Measurements from ENCODE around the gene OVCH1.

OVCH1 gene

DNA sequence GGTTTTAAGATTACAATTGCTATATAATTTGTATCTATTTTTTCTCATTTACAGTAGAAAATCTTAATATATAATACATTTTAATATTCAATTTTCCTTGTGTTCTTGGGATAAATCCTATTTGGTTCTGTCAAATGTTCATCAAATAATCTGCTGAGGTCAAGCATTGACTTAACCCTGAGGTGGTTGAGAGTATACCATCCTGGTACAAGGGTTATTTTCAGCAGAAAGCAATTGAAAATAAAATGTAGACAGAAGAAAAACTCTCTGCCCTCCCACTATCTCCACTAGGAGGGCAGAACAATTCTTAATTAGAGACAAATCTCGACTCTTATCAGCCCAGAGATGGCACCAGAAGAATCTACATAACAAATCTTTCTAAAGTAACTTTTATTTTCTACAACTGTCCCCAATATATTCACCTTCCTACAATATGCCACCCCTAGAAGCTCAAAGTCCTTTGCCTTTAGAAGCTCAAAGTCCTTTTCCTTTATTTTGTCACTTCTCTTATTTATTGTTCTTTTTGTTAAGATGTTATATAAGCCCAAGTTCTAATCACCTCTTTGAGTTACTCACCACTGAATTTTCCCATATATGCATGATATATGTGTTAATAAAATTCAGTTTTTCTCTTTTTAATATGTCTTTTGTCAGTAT is 58.6 kb downstream of the OVCH1 start:
- TF ChIP-seq POLR2AphosphoS5 (IDR thresholded peaks at IDR 0.05; ENCODE audit: low read depth, low read length) (no peak), SIN3A (IDR thresholded peaks at IDR 0.05; ENCODE audit: borderline replicate concordance, insufficient read depth, low read length) (no peak)
- TF ChIP-seq, protein P1, sequence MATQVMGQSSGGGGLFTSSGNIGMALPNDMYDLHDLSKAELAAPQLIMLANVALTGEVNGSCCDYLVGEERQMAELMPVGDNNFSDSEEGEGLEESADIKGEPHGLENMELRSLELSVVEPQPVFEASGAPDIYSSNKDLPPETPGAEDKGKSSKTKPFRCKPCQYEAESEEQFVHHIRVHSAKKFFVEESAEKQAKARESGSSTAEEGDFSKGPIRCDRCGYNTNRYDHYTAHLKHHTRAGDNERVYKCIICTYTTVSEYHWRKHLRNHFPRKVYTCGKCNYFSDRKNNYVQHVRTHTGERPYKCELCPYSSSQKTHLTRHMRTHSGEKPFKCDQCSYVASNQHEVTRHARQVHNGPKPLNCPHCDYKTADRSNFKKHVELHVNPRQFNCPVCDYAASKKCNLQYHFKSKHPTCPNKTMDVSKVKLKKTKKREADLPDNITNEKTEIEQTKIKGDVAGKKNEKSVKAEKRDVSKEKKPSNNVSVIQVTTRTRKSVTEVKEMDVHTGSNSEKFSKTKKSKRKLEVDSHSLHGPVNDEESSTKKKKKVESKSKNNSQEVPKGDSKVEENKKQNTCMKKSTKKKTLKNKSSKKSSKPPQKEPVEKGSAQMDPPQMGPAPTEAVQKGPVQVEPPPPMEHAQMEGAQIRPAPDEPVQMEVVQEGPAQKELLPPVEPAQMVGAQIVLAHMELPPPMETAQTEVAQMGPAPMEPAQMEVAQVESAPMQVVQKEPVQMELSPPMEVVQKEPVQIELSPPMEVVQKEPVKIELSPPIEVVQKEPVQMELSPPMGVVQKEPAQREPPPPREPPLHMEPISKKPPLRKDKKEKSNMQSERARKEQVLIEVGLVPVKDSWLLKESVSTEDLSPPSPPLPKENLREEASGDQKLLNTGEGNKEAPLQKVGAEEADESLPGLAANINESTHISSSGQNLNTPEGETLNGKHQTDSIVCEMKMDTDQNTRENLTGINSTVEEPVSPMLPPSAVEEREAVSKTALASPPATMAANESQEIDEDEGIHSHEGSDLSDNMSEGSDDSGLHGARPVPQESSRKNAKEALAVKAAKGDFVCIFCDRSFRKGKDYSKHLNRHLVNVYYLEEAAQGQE (IDR thresholded peaks at IDR 0.05; ENCODE audit: insufficient read depth in 1 of 2, low read depth in 2 of 2, low read length in 2 of 2) = no peak

DNA sequence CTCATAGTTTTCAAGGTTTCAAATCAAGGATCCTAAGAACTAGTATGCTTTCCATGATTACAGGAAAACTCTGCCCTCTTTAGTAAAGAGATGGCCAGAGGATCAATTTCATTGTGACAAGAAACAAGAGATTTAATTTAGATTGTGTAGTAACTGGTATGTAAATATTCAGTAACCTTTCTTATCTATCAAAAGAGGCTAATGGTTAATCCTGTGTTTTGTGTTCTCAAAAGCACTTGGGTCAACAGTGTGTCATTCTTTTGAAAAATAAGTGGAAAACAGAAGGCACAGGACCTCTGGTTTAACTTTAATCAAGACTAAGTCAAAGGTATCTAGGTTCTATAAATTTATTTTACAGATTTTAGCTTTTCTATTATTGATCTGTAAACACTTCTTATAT is 59.9 kb downstream of the OVCH1 start:
- TF ChIP-seq FOXP2 (optimal IDR thresholded peaks at IDR 0.05; ENCODE audit: borderline replicate concordance, extremely low read depth, extremely low read length, insufficient read depth) (no peak), TAF1 (IDR thresholded peaks at IDR 0.05; ENCODE audit: borderline replicate concordance, insufficient read depth, low read length) (no peak), SIN3A (IDR thresholded peaks at IDR 0.05; ENCODE audit: borderline replicate concordance, insufficient read depth, low read length) (no peak), POLR2AphosphoS5 (IDR thresholded peaks at IDR 0.05; ENCODE audit: low read depth, low read length) (no peak)
- TF ChIP-seq, protein P1 (IDR thresholded peaks at IDR 0.05; ENCODE audit: insufficient read depth in 1 of 2, low read depth in 2 of 2, low read length in 2 of 2) = no peak

DNA sequence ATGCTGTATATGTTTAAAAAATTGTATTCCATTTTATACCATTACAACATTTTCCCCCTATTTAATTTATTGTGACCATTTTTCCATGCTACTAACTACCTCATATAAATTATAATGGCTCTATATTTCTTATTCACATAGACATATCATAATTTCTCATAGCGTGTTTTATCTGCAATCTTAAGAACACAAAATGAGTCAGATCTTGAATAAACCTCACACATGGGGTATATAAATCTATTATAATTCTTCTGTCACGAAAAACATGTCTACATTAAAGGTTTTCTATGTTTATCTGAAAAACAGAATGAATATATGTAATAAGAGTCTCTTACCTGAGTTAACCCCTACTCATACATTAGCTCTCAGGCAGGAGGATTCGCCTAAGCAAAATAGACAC is 66.0 kb downstream of the OVCH1 start:
- TF ChIP-seq TAF1 (IDR thresholded peaks at IDR 0.05; ENCODE audit: borderline replicate concordance, insufficient read depth, low read length) (no peak), POLR2AphosphoS5 (IDR thresholded peaks at IDR 0.05; ENCODE audit: low read depth, low read length) (no peak), FOXP2 (optimal IDR thresholded peaks at IDR 0.05; ENCODE audit: borderline replicate concordance, extremely low read depth, extremely low read length, insufficient read depth) (no peak), SIN3A (IDR thresholded peaks at IDR 0.05; ENCODE audit: borderline replicate concordance, insufficient read depth, low read length) (no peak)
- TF ChIP-seq, protein P1 (IDR thresholded peaks at IDR 0.05; ENCODE audit: insufficient read depth in 1 of 2, low read depth in 2 of 2, low read length in 2 of 2) = no peak

DNA sequence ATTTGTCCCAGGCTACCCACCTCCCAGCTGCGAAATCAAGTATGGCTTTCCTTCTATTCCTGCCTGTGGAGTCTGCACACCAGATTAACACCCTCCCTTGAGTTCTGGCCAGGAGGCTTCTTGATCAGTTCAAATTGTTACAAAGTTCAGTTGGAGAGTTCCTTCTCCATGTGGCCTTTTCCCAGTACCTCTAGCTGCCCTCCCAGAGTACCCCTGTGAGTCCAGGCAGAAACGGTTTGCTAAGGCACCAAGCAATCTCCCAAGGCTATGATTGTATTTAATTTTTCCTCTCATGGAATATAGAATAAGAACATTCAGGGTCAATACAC is 66.8 kb downstream of the OVCH1 start:
- no peak for TF ChIP-seq POLR2AphosphoS5 (IDR thresholded peaks at IDR 0.05; ENCODE audit: low read depth, low read length)
- TF ChIP-seq FOXP2 (optimal IDR thresholded peaks at IDR 0.05; ENCODE audit: borderline replicate concordance, extremely low read depth, extremely low read length, insufficient read depth) = no peak
- TF ChIP-seq TAF1 (IDR thresholded peaks at IDR 0.05; ENCODE audit: borderline replicate concordance, insufficient read depth, low read length) = no peak
- TF ChIP-seq, protein P1 (IDR thresholded peaks at IDR 0.05; ENCODE audit: insufficient read depth in 1 of 2, low read depth in 2 of 2, low read length in 2 of 2) = no peak
- TF ChIP-seq SIN3A (IDR thresholded peaks at IDR 0.05; ENCODE audit: borderline replicate concordance, insufficient read depth, low read length) = no peak
